ENCODE data around the gene MTPN.

DNA sequence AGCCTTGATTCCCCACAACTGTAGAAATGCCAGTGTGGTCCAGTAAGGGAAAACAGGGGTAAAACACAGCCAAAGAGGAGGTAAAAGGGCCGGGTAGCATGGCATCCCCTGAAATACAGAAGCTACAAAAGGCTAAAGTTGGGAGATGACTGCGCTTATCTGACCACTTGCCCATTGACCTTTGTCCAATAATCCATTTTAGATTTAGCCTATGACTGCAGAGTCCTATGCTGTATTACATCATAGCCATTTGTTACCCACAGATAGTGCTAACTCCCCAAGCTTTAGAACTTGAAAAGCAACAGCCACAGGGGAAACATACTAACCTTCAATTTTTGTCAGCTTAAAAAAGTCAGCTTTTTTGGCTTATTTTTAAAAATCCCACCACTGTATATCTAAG lies 26.2 kb downstream of the MTPN start:
- TF ChIP-seq, protein P1, sequence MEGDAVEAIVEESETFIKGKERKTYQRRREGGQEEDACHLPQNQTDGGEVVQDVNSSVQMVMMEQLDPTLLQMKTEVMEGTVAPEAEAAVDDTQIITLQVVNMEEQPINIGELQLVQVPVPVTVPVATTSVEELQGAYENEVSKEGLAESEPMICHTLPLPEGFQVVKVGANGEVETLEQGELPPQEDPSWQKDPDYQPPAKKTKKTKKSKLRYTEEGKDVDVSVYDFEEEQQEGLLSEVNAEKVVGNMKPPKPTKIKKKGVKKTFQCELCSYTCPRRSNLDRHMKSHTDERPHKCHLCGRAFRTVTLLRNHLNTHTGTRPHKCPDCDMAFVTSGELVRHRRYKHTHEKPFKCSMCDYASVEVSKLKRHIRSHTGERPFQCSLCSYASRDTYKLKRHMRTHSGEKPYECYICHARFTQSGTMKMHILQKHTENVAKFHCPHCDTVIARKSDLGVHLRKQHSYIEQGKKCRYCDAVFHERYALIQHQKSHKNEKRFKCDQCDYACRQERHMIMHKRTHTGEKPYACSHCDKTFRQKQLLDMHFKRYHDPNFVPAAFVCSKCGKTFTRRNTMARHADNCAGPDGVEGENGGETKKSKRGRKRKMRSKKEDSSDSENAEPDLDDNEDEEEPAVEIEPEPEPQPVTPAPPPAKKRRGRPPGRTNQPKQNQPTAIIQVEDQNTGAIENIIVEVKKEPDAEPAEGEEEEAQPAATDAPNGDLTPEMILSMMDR (IDR thresholded peaks at IDR 0.05): no peak
- TF ChIP-seq POLR2A (IDR thresholded peaks at IDR 0.05): no peak
